ENCODE results near the gene FASTKD2. TPM values are rescaled to one million over a fixed set of nuclear protein-coding genes. Genes with fewer than 3 reads are reported as not detected.
"Not testable (repeated sequence)": the region's sequence is repeated elsewhere in the genome, so short reads cannot be mapped to it uniquely, and the experiment has no call there.

The FASTKD2 gene
- total RNA-seq, 1 experiment from 2014 or later = 31.5 TPM

DNA sequence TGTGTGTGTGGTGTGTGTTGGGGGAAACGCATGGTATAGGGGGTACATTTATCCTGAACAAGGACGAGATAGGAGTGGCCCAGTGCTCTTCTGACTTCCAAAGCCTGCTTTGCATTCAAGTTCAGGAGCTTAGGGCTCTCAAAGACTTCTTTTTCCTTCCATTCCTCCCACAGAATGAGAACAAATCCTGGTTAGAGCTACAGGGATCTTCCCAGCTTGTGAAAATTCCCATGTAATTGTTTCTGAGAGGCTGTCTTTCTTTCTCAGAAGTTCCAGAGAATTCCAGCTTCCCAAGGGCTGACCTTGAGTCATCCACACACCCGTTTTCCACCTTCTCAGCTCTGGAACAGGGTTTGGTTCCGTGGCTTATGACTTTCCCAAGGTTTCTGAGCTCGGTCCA is 38.9 kb downstream of the FASTKD2 start:
- no TSS peak for BruUV-seq (replicated peaks)
- Mint-ChIP-seq H3K27ac (ENCODE audit: unreplicated experiment) (no peak overlapping the region), H3K27me3 (ENCODE audit: unreplicated experiment) (no peaks in the 10 kb centered on the region), H3K4me3 (ENCODE audit: low read depth, unreplicated experiment) (no peak overlapping the region), H3K9me3 (ENCODE audit: low read depth, unreplicated experiment) (no peaks in the 10 kb centered on the region), H3K4me1 (ENCODE audit: low read depth, unreplicated experiment) (no peaks in the 10 kb centered on the region), H3K36me3 (ENCODE audit: insufficient read depth, unreplicated experiment) (peaks cover 3% of the 10 kb centered on the region)
- intact Hi-C loops (cut with micrococcal nuclease; ENCODE audit: unreplicated experiment) = loop anchor here (5.0 to 10.0 kb wide), 3 partner anchors 178 to 930 kb away; partner anchors contain the start of gene KLF7
- DNase-seq = no peak
- TF ChIP-seq, protein P1, sequence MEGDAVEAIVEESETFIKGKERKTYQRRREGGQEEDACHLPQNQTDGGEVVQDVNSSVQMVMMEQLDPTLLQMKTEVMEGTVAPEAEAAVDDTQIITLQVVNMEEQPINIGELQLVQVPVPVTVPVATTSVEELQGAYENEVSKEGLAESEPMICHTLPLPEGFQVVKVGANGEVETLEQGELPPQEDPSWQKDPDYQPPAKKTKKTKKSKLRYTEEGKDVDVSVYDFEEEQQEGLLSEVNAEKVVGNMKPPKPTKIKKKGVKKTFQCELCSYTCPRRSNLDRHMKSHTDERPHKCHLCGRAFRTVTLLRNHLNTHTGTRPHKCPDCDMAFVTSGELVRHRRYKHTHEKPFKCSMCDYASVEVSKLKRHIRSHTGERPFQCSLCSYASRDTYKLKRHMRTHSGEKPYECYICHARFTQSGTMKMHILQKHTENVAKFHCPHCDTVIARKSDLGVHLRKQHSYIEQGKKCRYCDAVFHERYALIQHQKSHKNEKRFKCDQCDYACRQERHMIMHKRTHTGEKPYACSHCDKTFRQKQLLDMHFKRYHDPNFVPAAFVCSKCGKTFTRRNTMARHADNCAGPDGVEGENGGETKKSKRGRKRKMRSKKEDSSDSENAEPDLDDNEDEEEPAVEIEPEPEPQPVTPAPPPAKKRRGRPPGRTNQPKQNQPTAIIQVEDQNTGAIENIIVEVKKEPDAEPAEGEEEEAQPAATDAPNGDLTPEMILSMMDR (IDR thresholded peaks at IDR 0.05; ENCODE audit: unreplicated experiment) = no peak
- CTCF ChIA-PET = interaction anchor here (0.5 kb wide), 1 partner anchor 266 kb away, joined by 3 read pairs; no protein-coding TSS in a partner anchor

GRCh38 chr2:206805887-206806607 is 40.6 kb downstream of the FASTKD2 start:
- intact Hi-C loops (cut with micrococcal nuclease; ENCODE audit: unreplicated experiment) = loop anchor here (10.0 kb wide), 1 partner anchor 929 kb away; no protein-coding TSS in a partner anchor
- no peak overlapping the region for H3K27ac Mint-ChIP-seq (ENCODE audit: unreplicated experiment)
- no TSS peak for BruUV-seq (replicated peaks)

DNA sequence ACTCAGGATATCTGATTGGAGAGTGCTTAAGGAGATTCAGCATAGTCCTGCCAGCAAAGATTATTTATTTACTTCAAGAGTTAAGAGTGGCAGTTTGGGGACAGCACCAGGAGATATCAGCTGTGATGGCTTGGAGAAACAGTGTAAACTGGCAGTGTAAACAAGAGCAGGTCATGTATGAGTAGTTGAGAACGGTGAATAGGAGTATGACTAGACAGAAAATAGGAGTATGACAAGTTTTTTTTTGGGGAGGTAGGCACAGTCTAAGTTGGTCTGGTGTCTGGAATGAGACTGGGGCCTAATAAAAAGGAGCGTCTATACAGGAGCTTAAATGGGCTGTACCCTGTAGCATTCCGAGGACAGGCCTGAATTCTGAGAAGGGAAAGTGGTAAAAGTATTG is 42.2 kb downstream of the FASTKD2 start:
- H3K4me1 Mint-ChIP-seq (ENCODE audit: low read depth, unreplicated experiment); H3K9me3 Mint-ChIP-seq (ENCODE audit: low read depth, unreplicated experiment); H3K27ac Mint-ChIP-seq (ENCODE audit: unreplicated experiment); CTCF ChIA-PET; H3K27me3 Mint-ChIP-seq (ENCODE audit: unreplicated experiment); BruUV-seq (replicated peaks); H3K36me3 Mint-ChIP-seq (ENCODE audit: insufficient read depth, unreplicated experiment); H3K4me3 Mint-ChIP-seq (ENCODE audit: low read depth, unreplicated experiment); DNase-seq: not testable (repeated sequence)
- intact Hi-C loops (cut with micrococcal nuclease; ENCODE audit: unreplicated experiment) = loop anchor here (10.0 kb wide), 1 partner anchor 927 kb away; no protein-coding TSS in a partner anchor

More at GRCh38 chr2:206805887-206806607, 40.6 kb downstream of the FASTKD2 start:
- CTCF ChIA-PET = no interaction called here
- TF ChIP-seq, protein P1 (IDR thresholded peaks at IDR 0.05; ENCODE audit: unreplicated experiment) = no peak
- DNase-seq = no peak
- Mint-ChIP-seq H3K9me3 (ENCODE audit: low read depth, unreplicated experiment) (no peaks in the 10 kb centered on the region), H3K36me3 (ENCODE audit: insufficient read depth, unreplicated experiment) (no peaks in the 10 kb centered on the region), H3K4me3 (ENCODE audit: low read depth, unreplicated experiment) (no peak overlapping the region), H3K27me3 (ENCODE audit: unreplicated experiment) (no peaks in the 10 kb centered on the region), H3K4me1 (ENCODE audit: low read depth, unreplicated experiment) (no peaks in the 10 kb centered on the region)

- BruUV-seq (replicated peaks); H3K4me3 Mint-ChIP-seq (ENCODE audit: low read depth, unreplicated experiment); CTCF ChIA-PET; H3K36me3 Mint-ChIP-seq (ENCODE audit: insufficient read depth, unreplicated experiment); H3K9me3 Mint-ChIP-seq (ENCODE audit: low read depth, unreplicated experiment); intact Hi-C loops (cut with micrococcal nuclease; ENCODE audit: unreplicated experiment); H3K27me3 Mint-ChIP-seq (ENCODE audit: unreplicated experiment); DNase-seq; H3K27ac Mint-ChIP-seq (ENCODE audit: unreplicated experiment); H3K4me1 Mint-ChIP-seq (ENCODE audit: low read depth, unreplicated experiment): not testable (repeated sequence)
These were observed 47.1 kb downstream of the FASTKD2 start for GRCh38 chr2:206812471-206812870.

DNA sequence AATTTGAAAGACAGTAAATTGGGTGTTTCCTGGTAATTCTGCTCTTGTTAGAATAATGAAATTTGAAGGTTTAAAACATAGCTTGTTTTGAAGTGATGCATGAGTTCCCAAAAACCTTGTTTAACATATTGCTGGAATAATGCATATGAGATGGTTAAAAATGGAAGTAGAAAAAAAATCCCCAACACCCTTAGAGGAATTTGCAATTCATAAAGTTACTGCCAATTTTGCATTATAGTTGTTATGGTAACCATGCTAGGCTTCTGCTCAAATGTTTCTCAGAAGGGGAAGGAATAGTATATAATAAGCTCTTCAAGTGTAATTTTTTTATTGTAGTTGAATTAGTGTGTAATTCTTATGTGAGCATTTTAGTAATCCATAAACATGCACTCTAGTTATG is 49.1 kb downstream of the FASTKD2 start:
- H3K4me3 Mint-ChIP-seq (ENCODE audit: low read depth, unreplicated experiment) = no peak overlapping the region
- H3K36me3 Mint-ChIP-seq (ENCODE audit: insufficient read depth, unreplicated experiment) = no peaks in the 10 kb centered on the region
- BruUV-seq (replicated peaks) = no TSS peak
- intact Hi-C loops (cut with micrococcal nuclease; ENCODE audit: unreplicated experiment) = no loop called here
- no peaks in the 10 kb centered on the region for H3K27me3 Mint-ChIP-seq (ENCODE audit: unreplicated experiment)
- H3K27ac Mint-ChIP-seq (ENCODE audit: unreplicated experiment) = no peak overlapping the region
- no peak for DNase-seq
- TF ChIP-seq, protein P1 (IDR thresholded peaks at IDR 0.05; ENCODE audit: unreplicated experiment) = no peak
- CTCF ChIA-PET = no interaction called here
- no peaks in the 10 kb centered on the region for H3K9me3 Mint-ChIP-seq (ENCODE audit: low read depth, unreplicated experiment)
- no peaks in the 10 kb centered on the region for H3K4me1 Mint-ChIP-seq (ENCODE audit: low read depth, unreplicated experiment)

All from Calu3 (cell line).